WTC11 (cell line): ENCODE results near the gene GOLGA8B.
A peak's percentile ranks its signal among the peaks of the same experiment; 100 is the strongest.

Experiments used
- FOXP1 ChIP-seq: sonication (generic); formaldehyde crosslinking; IDR thresholded peaks from 2 replicates; pipeline ENCODE4 v1.8.0; 2022; ENCODE audit warnings: missing genetic modification reagents, mild to moderate bottlenecking, moderate library complexity, borderline replicate concordance
- JUN ChIP-seq: sonication (generic); formaldehyde crosslinking; IDR thresholded peaks from 2 replicates; pipeline ENCODE4 v1.8.0; 2023; ENCODE audit warnings: mild to moderate bottlenecking, missing genetic modification reagents
- TF ChIP-seq, protein P1 (sequence below): fragments of 200-600 bp; IDR thresholded peaks from 2 replicates; pipeline ENCODE4 v1.8.0; 2022; ENCODE audit warnings: antibody characterized with exemption

DNA sequence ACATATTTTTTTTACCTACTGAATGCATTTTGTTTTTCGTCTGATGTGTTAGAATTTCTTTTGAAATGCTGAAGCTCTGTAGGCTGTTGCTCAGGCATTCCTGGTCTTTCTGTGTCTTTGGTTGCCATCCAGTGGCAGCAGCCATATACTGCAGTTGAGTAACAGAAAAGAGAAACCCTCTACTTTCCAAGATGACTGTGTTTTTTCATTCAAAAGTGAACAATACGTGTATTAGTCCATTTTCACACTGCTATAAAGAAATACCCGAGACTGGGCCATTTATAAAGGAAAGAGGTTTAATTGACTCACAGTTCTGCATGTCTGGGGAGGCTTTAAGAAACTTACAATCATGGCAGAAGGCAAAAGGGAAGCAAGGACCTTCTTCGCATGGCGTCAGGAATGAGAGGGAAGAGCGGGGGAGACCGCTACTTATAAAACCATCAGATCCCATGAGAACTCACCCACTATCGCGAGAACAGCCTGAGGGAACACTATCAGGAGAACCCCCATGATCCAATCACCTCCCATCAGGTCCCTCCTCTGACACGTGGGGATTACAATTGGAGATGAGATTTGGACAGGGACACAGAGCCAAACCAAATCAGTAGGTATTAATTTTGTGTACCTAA is 4.7 kb upstream of the GOLGA8B start:
- TF ChIP-seq, protein P1, sequence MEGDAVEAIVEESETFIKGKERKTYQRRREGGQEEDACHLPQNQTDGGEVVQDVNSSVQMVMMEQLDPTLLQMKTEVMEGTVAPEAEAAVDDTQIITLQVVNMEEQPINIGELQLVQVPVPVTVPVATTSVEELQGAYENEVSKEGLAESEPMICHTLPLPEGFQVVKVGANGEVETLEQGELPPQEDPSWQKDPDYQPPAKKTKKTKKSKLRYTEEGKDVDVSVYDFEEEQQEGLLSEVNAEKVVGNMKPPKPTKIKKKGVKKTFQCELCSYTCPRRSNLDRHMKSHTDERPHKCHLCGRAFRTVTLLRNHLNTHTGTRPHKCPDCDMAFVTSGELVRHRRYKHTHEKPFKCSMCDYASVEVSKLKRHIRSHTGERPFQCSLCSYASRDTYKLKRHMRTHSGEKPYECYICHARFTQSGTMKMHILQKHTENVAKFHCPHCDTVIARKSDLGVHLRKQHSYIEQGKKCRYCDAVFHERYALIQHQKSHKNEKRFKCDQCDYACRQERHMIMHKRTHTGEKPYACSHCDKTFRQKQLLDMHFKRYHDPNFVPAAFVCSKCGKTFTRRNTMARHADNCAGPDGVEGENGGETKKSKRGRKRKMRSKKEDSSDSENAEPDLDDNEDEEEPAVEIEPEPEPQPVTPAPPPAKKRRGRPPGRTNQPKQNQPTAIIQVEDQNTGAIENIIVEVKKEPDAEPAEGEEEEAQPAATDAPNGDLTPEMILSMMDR: peak; percentile 31; the same call in 1 of the 2 replicates
- TF ChIP-seq JUN (CRISPR knock-in tag): no peak
- TF ChIP-seq FOXP1 (CRISPR knock-in tag): no peak
